ENCODE results near the gene FUBP1.
"Not testable (repeated sequence)": the region's sequence is repeated elsewhere in the genome, so short reads cannot be mapped to it uniquely, and the experiment has no call there.

FUBP1 gene

GRCh38 chr1:77978969-77979876 lies at the start of gene FUBP1:
TSS of gene FUBP1 (minus strand) at chr1:77979072. CDS start at chr1:77979004, 68 bp downstream.
- in situ Hi-C loops (cut with MboI; ENCODE audit: low sequenced_read_pairs): no loop called here

DNA sequence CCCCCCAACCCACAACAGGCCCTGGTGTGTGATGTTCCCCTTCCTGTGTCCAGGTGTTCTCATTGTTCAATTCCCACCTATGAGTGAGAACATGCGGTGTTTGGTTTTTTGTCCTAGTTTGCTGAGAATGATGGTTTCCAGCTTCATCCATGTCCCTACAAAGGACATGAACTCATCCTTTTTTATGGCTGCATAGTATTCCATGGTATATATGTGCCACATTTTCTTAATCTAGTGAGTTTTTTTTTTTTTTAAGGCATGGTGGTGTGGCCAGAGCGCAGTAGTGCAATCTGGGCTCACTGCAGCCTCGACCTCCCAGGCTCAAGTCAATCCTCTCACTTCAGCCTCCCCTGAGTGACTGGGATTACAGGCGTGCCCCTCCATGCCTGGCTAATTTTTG lies 42.3 kb upstream of the FUBP1 start:
- in situ Hi-C loops (cut with MboI; ENCODE audit: low sequenced_read_pairs): not testable (repeated sequence)

DNA sequence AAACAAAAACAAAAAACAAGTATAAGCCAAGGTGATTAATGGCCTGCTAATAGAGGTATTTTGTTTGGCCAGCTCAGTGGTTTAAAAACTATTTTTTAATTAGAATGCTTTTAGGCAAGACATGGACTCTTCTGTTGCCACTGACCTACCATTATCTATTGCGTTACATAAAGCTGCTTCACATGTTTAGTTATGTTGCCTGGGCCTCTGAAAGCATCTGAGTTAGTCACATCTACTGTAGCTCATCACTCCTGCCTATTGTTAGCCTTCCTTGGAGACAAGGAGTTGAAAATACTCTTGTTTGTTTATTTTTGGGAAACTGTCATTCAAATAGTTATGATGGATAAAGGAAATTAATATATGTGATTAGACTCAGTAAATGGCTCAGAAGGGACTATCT lies 40.2 kb upstream of the FUBP1 start:
- in situ Hi-C loops (cut with MboI; ENCODE audit: low sequenced_read_pairs): no loop called here

- in situ Hi-C loops (cut with MboI; ENCODE audit: low sequenced_read_pairs): no loop called here
Measured at GRCh38 chr1:78015148-78015547, 36.3 kb upstream of the FUBP1 start.

- in situ Hi-C loops (cut with MboI; ENCODE audit: low sequenced_read_pairs): no loop called here
Measured at GRCh38 chr1:78011050-78011449, 32.2 kb upstream of the FUBP1 start.

- in situ Hi-C loops (cut with MboI; ENCODE audit: low sequenced_read_pairs): no loop called here
Measured at GRCh38 chr1:78009836-78010235, 31.0 kb upstream of the FUBP1 start.

DNA sequence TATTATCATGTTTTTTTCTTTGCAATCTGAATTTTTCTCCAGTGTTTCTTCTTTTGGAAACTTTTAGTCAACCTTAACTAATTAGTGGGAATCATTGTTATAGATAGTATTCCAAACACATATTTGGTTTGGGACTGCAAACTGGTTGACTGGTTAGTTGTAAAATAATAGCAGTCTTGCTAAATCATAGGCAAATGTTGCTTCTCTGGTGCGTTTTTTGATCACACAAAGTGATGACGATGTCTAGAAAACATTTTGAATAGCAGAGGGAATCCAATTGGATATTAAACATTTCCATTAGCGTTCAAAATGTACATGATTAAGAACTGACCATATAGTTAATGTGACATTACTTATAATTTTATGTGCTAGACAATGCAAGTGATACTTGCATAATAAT lies 30.4 kb upstream of the FUBP1 start:
- in situ Hi-C loops (cut with MboI; ENCODE audit: low sequenced_read_pairs): no loop called here

GRCh38 chr1:78007677-78008341 lies 28.9 kb upstream of the FUBP1 start:
- in situ Hi-C loops (cut with MboI; ENCODE audit: low sequenced_read_pairs): no loop called here

GRCh38 chr1:78006521-78006920 lies 27.6 kb upstream of the FUBP1 start:
- in situ Hi-C loops (cut with MboI; ENCODE audit: low sequenced_read_pairs): no loop called here

- in situ Hi-C loops (cut with MboI; ENCODE audit: low sequenced_read_pairs): no loop called here
Measured at GRCh38 chr1:78005755-78006154, 26.9 kb upstream of the FUBP1 start.

DNA sequence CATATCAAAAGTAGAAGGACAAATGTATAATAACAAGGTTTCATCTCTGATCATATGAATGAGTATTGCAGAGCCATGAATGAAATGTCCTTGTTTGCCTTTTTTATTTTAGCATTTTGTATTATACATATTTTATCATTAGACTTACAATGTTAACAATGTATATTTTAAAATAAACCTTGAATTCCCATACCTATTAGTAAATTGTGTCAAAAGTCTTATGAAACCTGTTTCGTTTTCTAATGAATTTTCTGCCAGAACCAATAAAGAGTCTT lies 26.5 kb upstream of the FUBP1 start:
- in situ Hi-C loops (cut with MboI; ENCODE audit: low sequenced_read_pairs): no loop called here

- in situ Hi-C loops (cut with MboI; ENCODE audit: low sequenced_read_pairs): no loop called here
Measured at GRCh38 chr1:78004719-78005447, 26.0 kb upstream of the FUBP1 start, which contains the start of gene DNAJB4. TSS of gene DNAJB4 (plus strand) at chr1:78004939. CDS start at chr1:78005111, 172 bp downstream.

DNA sequence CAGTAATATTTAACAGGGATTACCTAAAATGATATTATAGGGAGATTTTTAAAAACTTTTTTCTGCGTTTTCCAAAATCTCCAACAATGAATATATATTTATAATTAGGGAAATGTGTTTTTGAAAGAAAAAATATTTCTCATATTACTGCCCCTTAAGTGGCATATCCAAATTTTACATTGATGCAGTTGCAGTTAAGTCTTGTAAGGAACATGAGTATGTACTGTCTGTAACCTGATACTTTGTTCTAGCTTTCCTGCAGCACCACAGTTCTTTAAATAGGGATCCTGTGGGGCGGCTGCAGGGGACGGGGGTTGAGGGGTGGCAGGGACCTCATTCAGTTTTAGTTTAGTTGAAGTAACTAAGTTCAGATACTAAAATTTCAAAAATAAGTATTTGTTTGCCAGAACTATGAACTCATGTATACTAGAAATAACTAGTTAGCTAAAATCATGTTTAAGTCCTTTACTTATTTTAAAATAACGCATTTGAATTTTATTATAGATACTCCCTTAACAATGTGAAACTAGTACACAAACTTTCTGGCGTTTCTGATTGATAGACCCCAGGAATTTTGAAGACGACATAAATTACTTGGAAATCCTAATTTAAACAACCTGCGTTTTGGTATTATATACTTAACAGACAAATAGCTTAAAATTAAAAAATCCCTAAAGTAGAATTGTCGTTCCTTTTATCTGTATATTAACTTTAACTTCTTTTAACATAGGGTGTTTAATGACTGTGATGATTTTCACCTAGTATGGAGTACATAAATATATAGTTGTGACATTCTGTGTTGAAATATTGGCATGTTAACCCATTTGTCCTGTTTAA lies 25.2 kb upstream of the FUBP1 start:
- in situ Hi-C loops (cut with MboI; ENCODE audit: low sequenced_read_pairs): no loop called here

DNA sequence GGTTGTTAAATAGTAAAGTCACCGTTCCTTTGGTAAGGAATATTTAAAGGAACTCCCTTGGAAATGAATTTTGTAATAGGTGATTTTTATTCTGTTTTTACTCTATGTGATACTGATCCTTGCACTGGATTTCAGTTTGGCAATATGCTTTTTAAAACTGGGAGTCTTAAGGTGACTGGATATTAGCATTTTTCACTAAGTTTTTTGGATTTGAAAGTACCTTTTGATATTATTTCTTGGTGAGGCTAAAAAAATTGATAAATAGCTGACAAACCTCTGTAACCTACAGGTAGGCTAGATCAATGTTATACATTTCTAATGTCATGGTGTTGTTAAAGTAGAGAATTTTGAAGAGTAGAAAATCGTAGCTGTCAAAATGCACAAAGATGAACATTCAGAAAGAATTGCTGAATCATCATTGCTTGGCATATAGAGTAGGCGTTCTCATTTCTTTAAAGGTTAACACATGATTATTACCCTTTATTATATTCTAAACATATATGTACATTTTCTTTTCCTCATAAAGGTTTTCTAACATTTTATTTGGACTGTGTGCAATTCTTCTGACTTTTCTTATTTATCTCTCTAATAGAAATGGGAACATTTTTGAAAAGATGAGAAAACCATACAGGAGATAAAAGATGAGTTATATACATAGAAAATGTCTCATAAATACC lies 24.3 kb upstream of the FUBP1 start:
- in situ Hi-C loops (cut with MboI; ENCODE audit: low sequenced_read_pairs): no loop called here

GRCh38 chr1:78000536-78000935 lies 21.7 kb upstream of the FUBP1 start:
- in situ Hi-C loops (cut with MboI; ENCODE audit: low sequenced_read_pairs): not testable (repeated sequence)

GRCh38 chr1:77996734-77997133 lies 17.9 kb upstream of the FUBP1 start:
- in situ Hi-C loops (cut with MboI; ENCODE audit: low sequenced_read_pairs): no loop called here

DNA sequence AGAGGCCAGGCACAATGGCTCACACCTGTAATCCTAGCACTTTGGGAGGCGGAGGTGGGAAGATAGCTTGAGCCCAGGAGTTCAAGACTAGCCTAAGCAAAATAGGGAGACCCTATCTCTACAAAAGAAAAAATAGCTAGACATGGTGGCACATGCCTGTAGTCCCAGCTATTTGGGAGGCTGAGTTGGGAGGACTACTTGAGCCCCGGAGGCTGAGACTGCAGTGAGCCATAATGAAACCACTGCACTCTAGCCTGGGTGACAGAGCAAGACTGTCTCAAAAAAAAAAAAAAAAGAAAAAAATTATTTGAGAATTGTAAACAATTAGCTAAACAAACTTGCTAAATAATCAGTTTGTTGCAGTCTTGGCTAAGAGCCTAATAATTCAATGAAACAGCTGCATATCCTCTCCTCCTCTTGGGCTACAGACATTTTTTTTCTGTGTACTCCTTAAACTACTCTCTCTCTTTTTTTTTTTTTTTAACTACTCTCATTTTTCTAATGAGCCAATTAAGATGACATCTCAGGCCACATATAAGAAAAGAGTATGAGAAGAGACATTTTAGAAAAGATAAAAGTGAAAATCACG lies 15.3 kb upstream of the FUBP1 start:
- in situ Hi-C loops (cut with MboI; ENCODE audit: low sequenced_read_pairs): no loop called here

- in situ Hi-C loops (cut with MboI; ENCODE audit: low sequenced_read_pairs): no loop called here
Measured at GRCh38 chr1:77991638-77992037, 12.8 kb upstream of the FUBP1 start.

GRCh38 chr1:77990629-77991204 lies 11.8 kb upstream of the FUBP1 start:
- in situ Hi-C loops (cut with MboI; ENCODE audit: low sequenced_read_pairs): no loop called here
